IPS-18a (cell line): ENCODE results near the gene TCERG1.

ENCODE experiments used
- H3K27ac ChIP-seq: one replicate; pipeline ENCODE4 v1.5.1; 2013; ENCODE audit warnings: low read length
- H3K27me3 ChIP-seq: one replicate; pipeline ENCODE4 v1.6.1; 2013; ENCODE audit warnings: mild to moderate bottlenecking, low read length; ENCODE audit not compliant: control insufficient read depth, insufficient read depth
- H3K36me3 ChIP-seq: one replicate; pipeline ENCODE4 v1.6.1; 2013; ENCODE audit warnings: low read depth, low read length; ENCODE audit not compliant: control insufficient read depth
- H3K4me1 ChIP-seq: one replicate; pipeline ENCODE4 v1.6.1; 2013; ENCODE audit warnings: low read depth, low read length; ENCODE audit not compliant: control insufficient read depth
- H3K4me3 ChIP-seq: one replicate; pipeline ENCODE4 v1.5.1; 2013; ENCODE audit warnings: low read length
- H3K9ac ChIP-seq: one replicate; pipeline ENCODE4 v1.6.1; 2013; ENCODE audit warnings: mild to moderate bottlenecking, low read length, moderate library complexity
- H3K9me3 ChIP-seq: one replicate; pipeline ENCODE4 v1.6.1; 2013; ENCODE audit warnings: low read depth, low read length; ENCODE audit not compliant: control insufficient read depth

The TCERG1 gene

GRCh38 chr5:146446861-146447733 is at the start of gene TCERG1:
Gene TCERG1 (plus strand): TSS chr5:146447333. CDS start chr5:146447350, 17 bp downstream.
- peak within 1 kb of the TSS; percentile 97 for H3K4me3 ChIP-seq
- peaks cover 19% of the 10 kb centered on the region for H3K4me1 ChIP-seq
- H3K27ac ChIP-seq: peak within 1 kb of the TSS; percentile 98
- no peaks in the 10 kb centered on the region for H3K36me3 ChIP-seq
- H3K9me3 ChIP-seq: no peaks in the 10 kb centered on the region
- H3K9ac ChIP-seq: peak within 1 kb of the TSS; percentile 99
- no peaks in the 10 kb centered on the region for H3K27me3 ChIP-seq

GRCh38 chr5:146398826-146399225 is 48.3 kb upstream of the TCERG1 start:
- no peaks in the 10 kb centered on the region for H3K9me3 ChIP-seq
- no peaks in the 10 kb centered on the region for H3K4me1 ChIP-seq
- H3K36me3 ChIP-seq: no peaks in the 10 kb centered on the region
- no peak overlapping the region for H3K9ac ChIP-seq
- H3K4me3 ChIP-seq: no peak overlapping the region
- no peaks in the 10 kb centered on the region for H3K27me3 ChIP-seq
- no peak overlapping the region for H3K27ac ChIP-seq

DNA sequence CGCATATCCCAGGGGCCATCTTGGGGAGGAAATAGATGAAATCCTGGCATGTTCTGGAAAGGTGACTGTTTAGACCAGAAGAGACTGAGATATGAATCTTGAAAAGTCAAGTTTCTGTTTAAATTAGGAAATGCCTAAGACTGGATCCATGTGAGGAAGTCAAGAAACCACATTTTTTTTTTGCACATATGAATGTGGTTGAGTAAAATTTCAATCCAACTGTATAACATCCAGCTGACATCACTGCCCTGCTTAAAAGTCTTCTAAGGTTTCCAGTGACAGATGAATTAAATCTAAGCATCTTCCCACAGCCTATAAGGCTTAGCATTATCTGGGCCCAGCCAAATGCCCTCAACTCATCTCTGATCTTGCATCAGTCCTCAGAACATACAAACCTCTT is 47.7 kb upstream of the TCERG1 start:
- Histone ChIP-seq H3K27me3 (no peaks in the 10 kb centered on the region), H3K4me3 (no peak overlapping the region), H3K36me3 (no peaks in the 10 kb centered on the region), H3K27ac (no peak overlapping the region), H3K9me3 (no peaks in the 10 kb centered on the region), H3K9ac (no peak overlapping the region), H3K4me1 (no peaks in the 10 kb centered on the region)

- Histone ChIP-seq H3K27me3 (no peaks in the 10 kb centered on the region), H3K9ac (no peak overlapping the region)
Measured at GRCh38 chr5:146400201-146400600, 46.9 kb upstream of the TCERG1 start.

GRCh38 chr5:146401021-146401420 is 46.1 kb upstream of the TCERG1 start:
- Histone ChIP-seq H3K36me3 (no peaks in the 10 kb centered on the region), H3K4me1 (no peaks in the 10 kb centered on the region), H3K9me3 (no peaks in the 10 kb centered on the region), H3K27ac (no peak overlapping the region), H3K9ac (no peak overlapping the region), H3K4me3 (no peak overlapping the region), H3K27me3 (no peaks in the 10 kb centered on the region)

More at GRCh38 chr5:146400201-146400600, 46.9 kb upstream of the TCERG1 start:
- Histone ChIP-seq H3K36me3 (no peaks in the 10 kb centered on the region), H3K9me3 (no peaks in the 10 kb centered on the region), H3K4me1 (no peaks in the 10 kb centered on the region), H3K27ac (no peak overlapping the region), H3K4me3 (no peak overlapping the region)

DNA sequence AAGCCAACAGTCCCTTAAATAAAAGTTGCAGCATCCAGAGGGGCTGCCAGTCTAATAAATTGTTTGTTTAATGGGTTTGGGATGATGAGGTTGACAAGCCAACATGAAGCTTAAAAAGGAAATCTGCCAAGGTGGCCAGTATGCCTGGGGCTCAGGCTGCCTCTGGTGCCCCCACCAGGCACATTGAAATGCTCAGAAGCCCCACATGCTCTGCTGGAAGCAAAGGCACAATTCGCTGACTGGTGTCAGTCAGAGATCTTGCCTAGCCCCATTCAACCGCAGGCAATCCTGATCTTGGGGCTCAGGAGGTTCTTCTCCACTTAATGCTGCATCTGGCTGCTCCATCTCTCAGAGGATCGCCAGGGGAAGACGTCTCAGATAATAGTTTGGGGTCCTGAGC is 44.2 kb upstream of the TCERG1 start:
- no peaks in the 10 kb centered on the region for H3K27me3 ChIP-seq
- H3K4me3 ChIP-seq: no peak overlapping the region
- H3K4me1 ChIP-seq: no peaks in the 10 kb centered on the region
- H3K27ac ChIP-seq: no peak overlapping the region
- no peaks in the 10 kb centered on the region for H3K36me3 ChIP-seq
- H3K9ac ChIP-seq: no peak overlapping the region
- H3K9me3 ChIP-seq: no peaks in the 10 kb centered on the region

DNA sequence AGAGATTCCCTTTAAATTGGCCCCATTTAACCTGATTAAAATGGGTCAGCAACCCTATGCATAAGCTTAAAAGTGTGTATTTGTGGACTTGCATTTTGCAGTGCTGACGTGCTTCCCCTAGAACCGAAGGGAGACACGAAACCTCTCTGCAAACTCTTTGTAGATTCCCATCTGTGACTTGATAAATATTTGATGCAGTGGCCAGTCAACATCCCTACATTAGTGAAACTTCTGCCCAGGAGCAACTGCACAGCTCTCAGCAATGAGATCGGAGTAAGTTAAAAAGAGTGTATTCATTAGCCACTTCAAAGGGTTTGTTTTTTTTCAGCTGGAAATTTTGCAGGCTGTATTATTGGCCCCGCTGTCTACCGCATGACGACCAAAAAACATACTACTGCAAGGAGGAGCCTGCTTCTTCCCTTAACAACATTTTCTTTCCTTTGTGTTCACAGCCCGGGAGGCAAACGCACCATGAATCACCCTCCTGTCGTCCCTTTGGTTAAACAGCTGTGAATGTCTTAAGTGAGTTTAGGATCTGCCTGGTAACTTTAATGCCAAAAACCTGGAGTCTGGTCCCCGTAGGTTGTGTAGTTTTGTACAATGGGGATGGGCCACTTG is 38.0 kb upstream of the TCERG1 start:
- Histone ChIP-seq H3K9ac (peak overlapping the region; percentile 3), H3K27me3 (no peaks in the 10 kb centered on the region), H3K36me3 (no peaks in the 10 kb centered on the region), H3K4me3 (no peak overlapping the region), H3K27ac (no peak overlapping the region), H3K4me1 (no peaks in the 10 kb centered on the region), H3K9me3 (no peaks in the 10 kb centered on the region)

DNA sequence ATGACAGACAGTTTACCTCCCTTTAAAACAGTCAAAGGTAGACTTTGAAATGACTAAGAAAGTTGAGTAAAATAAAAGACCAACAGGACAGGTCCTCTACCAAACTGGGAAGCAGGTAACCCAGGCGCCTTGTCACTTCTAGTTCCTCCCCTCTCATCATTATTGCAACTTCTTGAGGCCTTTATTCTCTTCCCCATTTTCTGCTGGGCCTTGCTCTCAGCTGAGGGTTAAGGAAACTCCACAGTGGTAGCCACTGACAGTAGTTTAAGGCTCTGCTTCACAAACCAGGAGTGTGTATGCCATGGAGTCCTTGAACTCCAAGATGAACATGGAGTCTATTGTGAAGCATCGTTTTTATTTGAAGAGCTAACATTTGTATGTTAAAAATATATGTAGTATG is 36.9 kb upstream of the TCERG1 start:
- Histone ChIP-seq H3K4me3 (no peak overlapping the region), H3K27me3 (no peaks in the 10 kb centered on the region), H3K4me1 (no peaks in the 10 kb centered on the region), H3K9ac (no peak overlapping the region), H3K9me3 (no peaks in the 10 kb centered on the region), H3K27ac (no peak overlapping the region), H3K36me3 (no peaks in the 10 kb centered on the region)

GRCh38 chr5:146419696-146420095 is 27.4 kb upstream of the TCERG1 start:
- no peak overlapping the region for H3K9ac ChIP-seq
- no peak overlapping the region for H3K4me3 ChIP-seq
- H3K36me3 ChIP-seq: no peaks in the 10 kb centered on the region
- no peaks in the 10 kb centered on the region for H3K27me3 ChIP-seq
- no peaks in the 10 kb centered on the region for H3K9me3 ChIP-seq
- H3K4me1 ChIP-seq: no peaks in the 10 kb centered on the region
- no peak overlapping the region for H3K27ac ChIP-seq

DNA sequence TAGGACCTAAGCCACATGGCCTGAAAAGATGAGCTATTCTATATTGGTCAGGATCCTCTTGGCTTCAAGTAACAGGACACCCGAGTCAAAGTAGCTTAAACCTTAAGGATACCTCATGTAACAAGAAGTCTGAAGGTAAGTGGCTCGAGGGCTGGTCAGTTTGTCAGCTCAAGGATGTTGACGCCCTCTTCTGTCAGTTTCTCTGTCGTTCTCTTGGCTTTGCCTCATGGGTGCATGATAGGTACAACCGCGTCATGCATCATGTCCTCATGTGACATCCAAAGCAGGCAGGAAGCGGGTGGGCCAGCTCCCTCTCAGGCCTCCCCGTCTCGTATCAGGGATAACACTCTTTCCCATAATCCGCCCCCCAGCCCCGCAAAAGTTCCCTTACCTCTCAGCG is 22.1 kb upstream of the TCERG1 start:
- H3K27me3 ChIP-seq: no peaks in the 10 kb centered on the region
- H3K27ac ChIP-seq: no peak overlapping the region
- no peaks in the 10 kb centered on the region for H3K4me1 ChIP-seq
- no peak overlapping the region for H3K4me3 ChIP-seq
- no peaks in the 10 kb centered on the region for H3K9me3 ChIP-seq
- no peak overlapping the region for H3K9ac ChIP-seq
- no peaks in the 10 kb centered on the region for H3K36me3 ChIP-seq

- Histone ChIP-seq H3K4me1 (no peaks in the 10 kb centered on the region), H3K9ac (no peak overlapping the region), H3K27ac (no peak overlapping the region), H3K27me3 (no peaks in the 10 kb centered on the region), H3K9me3 (no peaks in the 10 kb centered on the region), H3K36me3 (no peaks in the 10 kb centered on the region), H3K4me3 (no peak overlapping the region)
Measured at GRCh38 chr5:146426305-146426704, 20.8 kb upstream of the TCERG1 start.
